HepG2 (cell line): ENCODE data around the gene TPPP2. TPM values are rescaled to one million over a fixed set of nuclear protein-coding genes. Genes with fewer than 3 reads are reported as not detected.

Source experiments
- ATAC-seq: fragments of 200-7000 bp; cut with Tn5 transposase; 3 replicates; pipeline ENCODE4 v1.9.1; 2020; ENCODE audit warnings: mild to moderate bottlenecking, moderate library complexity
- BruUV-seq: library from RNA; stranded (reverse); fragments of 400-500 nt; replicated peaks from 2 replicates; lab custom pipeline; 2021; lab: Mats Ljungman, UMichigan
- CTCF ChIA-PET: fragments of 300-600 bp; formaldehyde crosslinking; extraction: SDS; loops from one replicate; lab custom pipeline; 2021; ENCODE audit warnings: low total read pairs, inconsistent platforms, low intra/inter-chr PET ratio; lab: Yijun Ruan, JAX
- POLR2A ChIA-PET: fragments of 350-600 bp; sonication (Branson Sonifier 250); formaldehyde crosslinking; loops from one replicate; lab custom pipeline; 2020; ENCODE audit warnings: antibody characterized with exemption, inconsistent platforms; lab: Yijun Ruan, JAX
- DNase-seq: peaks from one replicate; pipeline ENCODE4 v3.0.0-alpha.2; 2015; ENCODE audit warnings: low spot score
- FAIRE-seq: peaks from 3 replicates; lab custom pipeline; 2011; peaks lifted over from hg19 to GRCh38; lab: Jason Lieb, UNC
- H2AFZ ChIP-seq: one replicate; pipeline ENCODE4 v1.6.1; 2011; ENCODE audit warnings: low read length, inconsistent platforms
- H3K27ac ChIP-seq: fragments of 300-600 bp; 3 replicates; pipeline ENCODE4 v1.8.0; 2011; ENCODE audit warnings: mixed run types, mild to moderate bottlenecking, mixed read lengths, low read length, inconsistent platforms; ENCODE audit not compliant: insufficient read depth; ENCODE audit errors: extremely low read length
- H3K27me3 ChIP-seq, 2 experiments: fragments of 200-600 bp in 1 of 2; 2 replicates in 1 of 2; 3 replicates in 1 of 2; pipeline versions ENCODE4 v1.6.0 to v1.8.0; 2011; ENCODE audit warnings: low read length in 2 of 2, mild to moderate bottlenecking in 2 of 2, moderate library complexity in 2 of 2, inconsistent platforms in 1 of 2; ENCODE audit not compliant: insufficient read depth in 2 of 2, control insufficient read depth in 1 of 2
- H3K36me3 ChIP-seq, 2 experiments: fragments of 200-600 bp in 1 of 2; replicated peaks in 1 of 2; 2 replicates in 1 of 2; 3 replicates in 1 of 2; pipeline versions ENCODE4 v1.5.1 to v1.8.0; 2011; ENCODE audit warnings: low read length in 2 of 2, inconsistent platforms in 1 of 2; ENCODE audit not compliant: insufficient read depth in 2 of 2, control insufficient read depth in 1 of 2
- H3K4me1 ChIP-seq: 2 replicates; pipeline ENCODE4 v1.5.1; 2012; ENCODE audit warnings: low read length, inconsistent platforms; ENCODE audit not compliant: insufficient read depth
- H3K4me2 ChIP-seq: 2 replicates; pipeline ENCODE4 v1.6.0; 2011; ENCODE audit warnings: low read depth, low read length, inconsistent platforms
- H3K4me3 ChIP-seq, 3 experiments: fragments of 200-600 bp in 1 of 3; sonication (generic), shearing (Covaris generic) in 1 of 3; replicated peaks in 1 of 3; 2 replicates each; pipeline ENCODE4 v1.5.1; 2011 to 2016; ENCODE audit warnings: low read length in 3 of 3, inconsistent platforms in 2 of 3, low read depth in 2 of 3, mild to moderate bottlenecking in 2 of 3, control low read depth in 1 of 3, mixed read lengths in 1 of 3; ENCODE audit not compliant: insufficient read depth in 1 of 3
- H3K79me2 ChIP-seq: one replicate; pipeline ENCODE4 v1.6.1; 2011; ENCODE audit warnings: low read length, inconsistent platforms; ENCODE audit not compliant: insufficient read depth
- H3K9ac ChIP-seq: 2 replicates; pipeline ENCODE4 v1.6.0; 2011; ENCODE audit warnings: mild to moderate bottlenecking, low read depth, low read length, inconsistent platforms; ENCODE audit not compliant: insufficient read depth
- H3K9me3 ChIP-seq: 2 replicates; pipeline ENCODE4 v1.5.1; 2012; ENCODE audit warnings: mild to moderate bottlenecking, low read length
- H4K20me1 ChIP-seq: 2 replicates; pipeline ENCODE4 v1.6.0; 2011; ENCODE audit warnings: inconsistent platforms, mild to moderate bottlenecking, low read length, moderate library complexity; ENCODE audit not compliant: insufficient read depth
- BRD4 ChIP-seq: sonication (generic); formaldehyde crosslinking; IDR thresholded peaks from 2 replicates; pipeline ENCODE4 v1.4.0; 2020; ENCODE audit warnings: missing genetic modification reagents
- FUBP1 ChIP-seq: sonication (generic); formaldehyde crosslinking; IDR thresholded peaks from 2 replicates; pipeline ENCODE4 v1.5.1; 2020; ENCODE audit warnings: missing genetic modification reagents, mild to moderate bottlenecking, borderline replicate concordance
- HDAC2 ChIP-seq: sonication (generic); formaldehyde crosslinking; IDR thresholded peaks from 2 replicates; pipeline ENCODE4 v1.4.0; 2020; ENCODE audit warnings: missing genetic modification reagents
- HOXA9 ChIP-seq: sonication (generic); formaldehyde crosslinking; IDR thresholded peaks from 2 replicates; pipeline ENCODE4 v1.8.1; 2022; ENCODE audit warnings: missing genetic modification reagents, mild to moderate bottlenecking, moderate library complexity, borderline replicate concordance
- PAWR ChIP-seq: sonication (generic); formaldehyde crosslinking; IDR thresholded peaks from 2 replicates; pipeline ENCODE4 v1.4.0; 2020; ENCODE audit warnings: missing genetic modification reagents, mild to moderate bottlenecking, borderline replicate concordance
- POLR2A ChIP-seq, 2 experiments: IDR thresholded peaks; 2 replicates each; pipeline ENCODE4 v1.6.1; 2011; ENCODE audit warnings: low read depth in 2 of 2, low read length in 2 of 2, mild to moderate bottlenecking in 1 of 2, moderate library complexity in 1 of 2; ENCODE audit not compliant: insufficient read depth in 1 of 2
- ZNF510 ChIP-seq: sonication (generic); formaldehyde crosslinking; IDR thresholded peaks from 2 replicates; pipeline ENCODE4 v1.4.0; 2020; ENCODE audit warnings: low read depth, mild to moderate bottlenecking, missing genetic modification reagents
- ZNF552 ChIP-seq: sonication (generic); formaldehyde crosslinking; IDR thresholded peaks from 2 replicates; pipeline ENCODE4 v1.9.0; 2022; ENCODE audit warnings: missing genetic modification reagents, mild to moderate bottlenecking, borderline replicate concordance
- whole genome bisulfite sequencing: methylation state at CpG from one replicate; pipeline ENCODE4 v1.1.6; 2017; ENCODE audit warnings: low lambda C conversion rate; 5-methylcytosine and 5-hydroxymethylcytosine counted together
- in situ Hi-C: cut with HindIII; loops from 2 replicates; pipeline ENCODE4 v1.10.0; 2017; ENCODE audit warnings: low pct_unique_long_range_greater_than_20kb; ENCODE audit not compliant: extremely low pct_ligation_motif_present
- intact Hi-C: fragments of 100-400 bp; cut with micrococcal nuclease; formaldehyde crosslinking; loops from one replicate; pipeline ENCODE4 v1.10.0; 2022; ENCODE audit not compliant: unreplicated experiment
- polyA plus RNA-seq, 8 experiments: library from polyadenylated mRNA; depleted of rRNA in 3 of 8; stranded (reverse) in 7 of 8; unstranded in 1 of 8; fragments of >200 nt; fragmentation: Illumina TruSeq in 4 of 8; extraction: Trizol in 4 of 8; gene quantifications; 2 replicates each; pipeline versions ENCODE4 v1.2.1 to v1.2.3, GENCODE V29; 2011 to 2016; ENCODE audit warnings: low read depth in 4 of 8, missing spikeins in 1 of 8, mixed read lengths in 1 of 8; ENCODE audit not compliant: insufficient read depth in 1 of 8
- total RNA-seq, 5 experiments: library from RNA; depleted of rRNA; stranded (reverse); fragments of >200 nt; fragmentation: Illumina TruSeq; extraction: Trizol; gene quantifications; 2 replicates each; pipeline ENCODE4 v1.2.3, GENCODE V29; 2016; ENCODE audit warnings: low read depth in 1 of 5

Gene TPPP2
- total and polyA plus RNA-seq, 2 of the 13 experiments (the other 11 are each of a cell fraction or from before 2014, with no cell fraction given), result 0.58 to 4.2 TPM

- H3K4me3 ChIP-seq, result no peak overlapping the region
- ChIA-PET POLR2A (interaction anchor here (1.0 to 8.0 kb wide), 24 partner anchors 9 to 92 kb away, joined by 3 to 112 read pairs (median 8); partner anchors contain the start of genes ARHGEF40 and NDRG2), CTCF (interaction anchor here (0.9 to 7.1 kb wide), 12 partner anchors 10 to 122 kb away, joined by 4 to 174 read pairs (median 10); partner anchors contain the start of genes ARHGEF40 and RNASE8)
- peaks cover 20 to 31% of the 10 kb centered on the region in 2 experiments; a peak in 4 of 5 replicates for H3K36me3 ChIP-seq
- no TSS peak for BruUV-seq
- H3K79me2 ChIP-seq, result no peaks in the 10 kb centered on the region
- TF ChIP-seq ZNF510, result 0 out of 2 replicates have a peak, but pooled peaks have one; percentile 74
- no peak for TF ChIP-seq PAWR (CRISPR knock-in tag)
- intact Hi-C loops (no loop called here), in situ Hi-C loops (loop anchor here (5.0 kb wide), 1 partner anchor 87 kb away; the partner anchor contains the start of gene TMEM253)
- H4K20me1 ChIP-seq, result no peaks in the 10 kb centered on the region
- H3K27me3 ChIP-seq, result peaks cover 0 to 3% of the 10 kb centered on the region in 2 experiments; a peak in 1 of 5 replicates
- H3K4me2 ChIP-seq, result no peak overlapping the region
- no peak overlapping the region for H3K9ac ChIP-seq
- FAIRE-seq (no peak), DNase-seq (no peak), ATAC-seq (no peak)
- H2AFZ ChIP-seq, result no peak overlapping the region
- H3K9me3 ChIP-seq, result no peaks in the 10 kb centered on the region
- 94% methylated on average over 6 of the region's 6 CpGs for WGBS
- H3K27ac ChIP-seq, result no peak overlapping the region
- H3K4me1 ChIP-seq, result peaks cover 30% of the 10 kb centered on the region
Observed at GRCh38 chr14:21015312-21015711, 14.7 kb upstream of the TPPP2 start.

- Histone ChIP-seq H3K4me3 (no peak overlapping the region), H3K27me3 (peaks cover 0 to 2% of the 10 kb centered on the region in 2 experiments; a peak in 1 of 5 replicates), H3K4me2 (no peak overlapping the region), H4K20me1 (no peaks in the 10 kb centered on the region), H3K9ac (no peak overlapping the region), H3K9me3 (no peaks in the 10 kb centered on the region), H3K4me1 (peaks cover 21% of the 10 kb centered on the region), H2AFZ (no peak overlapping the region), H3K27ac (no peak overlapping the region), H3K79me2 (no peaks in the 10 kb centered on the region), H3K36me3 (peaks cover 31 to 44% of the 10 kb centered on the region in 2 experiments)
- FAIRE-seq, result no peak
- 91% methylated on average over 9 of the region's 9 CpGs for WGBS
- intact Hi-C loops, result no loop called here
- DNase-seq, result no peak
- ChIA-PET POLR2A (interaction anchor here (1.5 to 8.0 kb wide), 5 partner anchors 23 to 58 kb away, joined by 4 to 112 read pairs (median 8); partner anchors contain the start of gene ARHGEF40), CTCF (interaction anchor here (2.8 to 7.1 kb wide), 4 partner anchors 22 to 90 kb away, joined by 31 to 174 read pairs (median 72); partner anchors contain the start of gene ARHGEF40)
- no TSS peak for BruUV-seq
- in situ Hi-C loops, result loop anchor here (5.0 kb wide), 1 partner anchor 86 kb away; the partner anchor contains the start of gene TMEM253
- TF ChIP-seq ZNF552 (CRISPR knock-in tag) (no peak), FUBP1 (CRISPR knock-in tag) (no peak), HOXA9 (CRISPR knock-in tag) (no peak), BRD4 (CRISPR knock-in tag) (no peak), HDAC2 (no peak), POLR2A (IDR thresholded peaks at IDR 0.05; ENCODE audit: insufficient read depth in 1 of 2, low read depth in 2 of 2, low read length in 2 of 2) (0 out of 4 replicates have a peak, but pooled peaks of 1 of the 2 experiments have one; percentile 22)
- TF ChIP-seq, all 625 proteins: peak for 1
- ATAC-seq, result no peak
Observed at GRCh38 chr14:21016413-21017190, 13.4 kb upstream of the TPPP2 start.
